GM21619 (cell line): ENCODE measurements around the gene AGER.

ENCODE experiments used
- ATAC-seq: cut with Tn5 transposase; IDR thresholded peaks from one replicate; pipeline ENCODE4 v1.9.1; 2021; ENCODE audit not compliant: unreplicated experiment

AGER gene

GRCh38 chr6:32173051-32173727, 10.9 kb downstream of the AGER start:
- ATAC-seq, result no peak

GRCh38 chr6:32171234-32171633, 12.8 kb downstream of the AGER start:
- ATAC-seq, result no peak

GRCh38 chr6:32170294-32170693, 13.8 kb downstream of the AGER start:
- no peak for ATAC-seq

GRCh38 chr6:32168807-32169591, 15.1 kb downstream of the AGER start:
- ATAC-seq, result no peak

GRCh38 chr6:32168350-32168749, 15.7 kb downstream of the AGER start:
- no peak for ATAC-seq

- ATAC-seq, result no peak
These were observed 16.2 kb downstream of the AGER start for GRCh38 chr6:32167761-32168262.

GRCh38 chr6:32167154-32167760, 16.8 kb downstream of the AGER start:
- no peak for ATAC-seq

- no peak for ATAC-seq
These were observed 17.5 kb downstream of the AGER start for GRCh38 chr6:32166411-32167061.

GRCh38 chr6:32164295-32164694, 19.8 kb downstream of the AGER start, which contains the start of gene EGFL8:
Gene EGFL8, plus strand, starts transcription at chr6:32164595. Its CDS starts 1,571 bp downstream, at chr6:32166166.
- ATAC-seq, result no peak

- ATAC-seq, result no peak
These were observed 20.3 kb downstream of the AGER start for GRCh38 chr6:32163559-32164258.

- no peak for ATAC-seq
These were observed 26.0 kb downstream of the AGER start for GRCh38 chr6:32158052-32158451.

GRCh38 chr6:32156891-32157290, 27.2 kb downstream of the AGER start:
- no peak for ATAC-seq

GRCh38 chr6:32154514-32155161, 29.4 kb downstream of the AGER start:
- no peak for ATAC-seq

GRCh38 chr6:32153564-32154513, 30.2 kb downstream of the AGER start, which contains the start of gene PPT2:
Gene PPT2, plus strand, starts transcription at chr6:32154141. Its CDS starts 454 bp downstream, at chr6:32154595.
- no peak for ATAC-seq

- ATAC-seq, result no peak
These were observed 31.1 kb downstream of the AGER start for GRCh38 chr6:32152769-32153563.

- ATAC-seq, result no peak
These were observed 31.9 kb downstream of the AGER start, which contains the start of gene PRRT1 for GRCh38 chr6:32151863-32152768. Gene PRRT1, minus strand, starts transcription at chr6:32151939. Its CDS starts 112 bp downstream, at chr6:32151827.
